ENCODE measurements around the gene ZIC5.

ZIC5 gene

GRCh38 chr13:99930925-99931324 lies 40.6 kb downstream of the ZIC5 start:
- no peak for DNase-seq

GRCh38 chr13:99929866-99930265 lies 41.7 kb downstream of the ZIC5 start:
- DNase-seq = no peak

- DNase-seq = no peak
These were observed 45.4 kb downstream of the ZIC5 start for GRCh38 chr13:99926014-99926731.

- DNase-seq = no peak
These were observed 47.5 kb downstream of the ZIC5 start for GRCh38 chr13:99923877-99924582.

- no peak for DNase-seq
These were observed 48.7 kb downstream of the ZIC5 start for GRCh38 chr13:99922631-99923404.

GRCh38 chr13:99919132-99919531 lies 52.4 kb downstream of the ZIC5 start:
- DNase-seq = no peak

GRCh38 chr13:99916366-99917103 lies 55.0 kb downstream of the ZIC5 start:
- no peak for DNase-seq

GRCh38 chr13:99913167-99913566 lies 58.4 kb downstream of the ZIC5 start:
- no peak for DNase-seq
